Ovary (tissue), 1 donor: ENCODE data around the gene MYO1B.

Source experiments
- EP300 ChIP-seq: sonication (generic); formaldehyde crosslinking; IDR thresholded peaks from one replicate; pipeline ENCODE4 v1.6.1; 2017; ENCODE audit warnings: antibody characterized with exemption
- POLR2A ChIP-seq: fragments of 450-650 bp; IDR thresholded peaks from one replicate; pipeline ENCODE4 v1.6.1; 2017; ENCODE audit warnings: antibody characterized with exemption, mild to moderate bottlenecking, moderate library complexity

- TF ChIP-seq EP300, result no peak
- TF ChIP-seq POLR2A, result no peak
Observed at GRCh38 chr2:191386938-191387536, 141.8 kb downstream of the MYO1B start.
